GM19468 (cell line): ENCODE measurements around the gene KRTAP10-6.
"Not testable (repeated sequence)": the region's sequence is repeated elsewhere in the genome, so short reads cannot be mapped to it uniquely, and the experiment has no call there.

Source experiments
- ATAC-seq: cut with Tn5 transposase; IDR thresholded peaks from one replicate; pipeline ENCODE4 v1.9.1; 2021; ENCODE audit warnings: mild to moderate bottlenecking, moderate library complexity, moderate number of reproducible peaks; ENCODE audit not compliant: unreplicated experiment; ENCODE audit errors: extremely low read depth

KRTAP10-6 gene

DNA sequence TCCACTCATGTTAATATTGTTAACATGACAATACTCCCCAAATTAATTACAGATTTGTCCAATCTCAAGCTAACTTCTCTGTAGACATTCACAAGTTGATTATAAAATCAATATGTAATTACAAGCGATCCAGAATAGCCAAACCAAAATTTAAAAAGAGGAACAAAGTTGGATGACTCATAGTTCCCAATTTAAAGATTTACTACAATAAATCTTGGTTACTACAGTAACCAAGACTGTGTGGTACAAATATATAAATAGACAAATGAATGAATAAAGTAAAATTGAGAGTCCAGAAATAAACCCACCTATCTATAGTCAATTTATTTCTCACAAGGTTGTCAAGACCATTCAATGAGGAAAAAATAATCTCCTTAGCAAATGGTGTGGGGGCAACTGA is 25.9 kb downstream of the KRTAP10-6 start:
- no peak for ATAC-seq

GRCh38 chr21:44564886-44565598 is 27.3 kb downstream of the KRTAP10-6 start:
- ATAC-seq: no peak

GRCh38 chr21:44564099-44564498 is 28.2 kb downstream of the KRTAP10-6 start:
- ATAC-seq: no peak

DNA sequence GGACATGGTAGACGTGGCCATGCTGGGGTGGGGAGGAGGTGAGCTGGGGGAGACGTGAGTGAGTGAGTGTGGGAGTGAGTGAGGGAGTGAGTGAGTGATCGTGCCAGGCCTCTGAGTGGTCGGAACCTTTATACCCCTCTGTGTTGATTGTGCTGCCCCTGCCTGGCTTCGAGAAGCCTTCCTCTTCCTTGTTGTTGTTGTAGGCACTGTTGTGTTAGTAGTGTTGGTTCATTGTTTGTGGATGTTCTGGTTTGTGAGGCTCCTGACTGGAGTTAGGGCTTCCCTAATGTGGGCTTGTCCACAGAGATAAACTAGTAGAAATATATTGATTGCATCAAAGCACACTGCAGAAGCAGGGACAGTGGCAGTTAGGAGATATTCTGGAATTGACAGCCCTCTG is 33.6 kb downstream of the KRTAP10-6 start, which contains the start of gene KRTAP10-3:
Gene KRTAP10-3, minus strand, starts transcription at position 101 of the 400 bp plus-strand sequence. Its CDS starts 80 bp downstream, at position 21.
- ATAC-seq: no peak

- ATAC-seq: not testable (repeated sequence)
These were observed 34.0 kb downstream of the KRTAP10-6 start for GRCh38 chr21:44558329-44558675.

- ATAC-seq: no peak
These were observed 34.6 kb downstream of the KRTAP10-6 start for GRCh38 chr21:44557491-44558328.

DNA sequence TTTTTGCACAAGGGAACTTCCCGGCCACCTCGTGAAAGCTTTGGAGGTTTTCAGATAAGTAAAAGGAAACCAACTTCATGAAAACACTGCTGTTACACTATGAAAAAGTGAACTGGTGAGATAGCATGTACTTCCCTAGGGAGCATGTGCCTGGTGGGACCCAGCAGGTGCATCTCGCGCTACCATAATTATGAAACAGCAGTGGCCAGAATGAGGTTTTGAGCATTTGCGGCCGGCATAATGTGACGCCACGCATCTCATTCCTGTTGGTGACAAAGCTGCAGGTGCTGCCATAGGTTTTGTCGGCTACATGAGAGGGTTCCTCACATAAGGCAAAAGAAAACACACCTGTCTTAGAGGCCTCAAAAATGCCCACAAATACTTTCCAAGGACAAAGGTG is 35.4 kb downstream of the KRTAP10-6 start:
- no peak for ATAC-seq

DNA sequence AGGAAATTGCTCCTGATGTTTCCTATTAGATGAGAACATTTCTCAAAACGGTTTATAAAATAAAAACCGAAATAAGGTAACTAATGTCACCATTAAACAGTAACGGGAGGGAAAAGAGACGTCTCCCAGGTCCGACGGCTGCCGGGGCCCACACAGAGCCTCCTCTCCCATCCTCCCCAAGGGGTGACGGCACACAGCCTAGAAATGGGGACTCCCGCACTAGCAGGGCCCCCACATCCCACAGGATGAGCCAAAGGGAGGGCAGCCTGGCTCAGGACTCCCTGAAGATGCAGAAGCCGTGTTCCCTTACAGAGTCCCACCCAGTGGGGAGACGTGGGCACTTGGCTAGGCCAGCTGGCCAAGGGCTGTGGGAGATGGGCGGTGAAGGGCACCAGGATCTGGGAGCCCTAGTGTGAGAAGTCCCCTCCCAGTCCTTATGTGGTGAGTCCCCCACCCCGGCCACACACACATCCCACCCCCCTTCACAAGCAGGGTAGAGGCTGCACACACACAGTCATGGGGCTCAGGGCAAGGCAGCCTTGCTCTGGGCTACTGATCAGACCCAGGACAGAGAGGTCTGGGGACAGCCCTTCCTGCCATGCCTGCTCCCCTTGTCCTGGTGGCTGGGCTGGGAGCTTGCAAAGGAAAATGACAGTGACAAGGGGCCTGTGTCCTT is 37.0 kb downstream of the KRTAP10-6 start:
- ATAC-seq: no peak

DNA sequence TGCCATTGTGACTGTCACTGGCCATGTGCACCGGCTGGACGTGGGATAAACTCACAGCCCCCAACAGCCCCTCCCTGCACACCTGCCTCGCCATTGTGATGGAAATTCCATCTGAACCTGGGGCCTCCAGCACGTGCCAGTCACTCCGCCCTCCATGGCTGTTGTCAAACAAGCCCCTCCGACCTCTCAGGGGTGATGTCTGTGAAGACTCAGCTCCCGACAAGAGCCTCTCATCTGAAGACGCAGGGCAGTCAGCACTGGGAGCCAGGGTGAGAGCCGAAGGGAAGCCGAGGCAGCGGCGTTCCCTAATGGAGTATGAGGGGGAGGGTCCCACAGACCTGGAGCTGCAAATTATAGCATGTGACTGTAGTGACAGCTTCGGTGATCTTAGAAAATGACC is 39.6 kb downstream of the KRTAP10-6 start:
- ATAC-seq: no peak

DNA sequence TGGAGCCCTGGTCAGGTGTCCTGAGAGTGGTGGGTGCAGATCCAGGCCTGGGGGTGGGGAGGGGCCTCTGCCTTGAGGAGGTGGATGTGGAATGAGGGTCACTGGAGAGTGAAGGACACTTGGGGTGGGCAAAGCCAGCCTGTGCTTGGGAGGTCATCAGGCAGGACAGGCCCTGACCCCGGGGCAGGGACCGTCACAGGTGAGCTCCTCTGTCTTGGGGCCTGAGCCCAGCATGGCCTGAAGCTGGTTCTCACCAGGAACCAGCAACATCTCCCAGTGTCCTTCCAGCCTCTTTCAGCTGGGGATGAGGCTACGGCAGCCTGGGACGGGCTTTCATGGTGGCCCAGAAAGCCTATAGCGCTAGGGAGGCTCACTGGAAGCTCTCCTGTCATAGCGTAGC is 40.2 kb downstream of the KRTAP10-6 start:
- no peak for ATAC-seq

GRCh38 chr21:44551340-44551961 is 40.9 kb downstream of the KRTAP10-6 start, which contains the start of gene KRTAP10-2:
TSS of gene KRTAP10-2 (minus strand) at chr21:44551505. CDS start at chr21:44551458, 47 bp downstream.
- ATAC-seq: no peak

DNA sequence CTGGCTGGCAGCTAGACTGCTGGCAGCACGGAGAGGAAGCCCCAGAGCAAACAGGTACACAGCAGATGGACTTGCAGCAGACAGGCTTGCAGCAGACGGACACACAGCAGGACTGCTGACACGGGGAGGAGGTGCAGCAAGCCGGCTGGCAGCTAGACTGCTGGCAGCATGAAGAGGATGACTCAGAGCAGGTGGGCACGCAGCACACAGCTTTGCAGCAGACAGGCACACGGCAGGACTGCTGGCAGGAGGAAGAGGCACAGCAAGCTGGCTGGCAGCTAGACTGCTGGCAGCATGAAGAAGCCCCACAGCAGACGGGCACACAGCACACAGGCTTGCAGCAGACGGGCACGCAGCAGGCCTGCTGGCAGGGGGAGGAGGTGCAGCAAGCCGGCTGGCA is 41.5 kb downstream of the KRTAP10-6 start:
- ATAC-seq: no peak

- ATAC-seq: not testable (repeated sequence)
These were observed 42.0 kb downstream of the KRTAP10-6 start for GRCh38 chr21:44550285-44550684.

DNA sequence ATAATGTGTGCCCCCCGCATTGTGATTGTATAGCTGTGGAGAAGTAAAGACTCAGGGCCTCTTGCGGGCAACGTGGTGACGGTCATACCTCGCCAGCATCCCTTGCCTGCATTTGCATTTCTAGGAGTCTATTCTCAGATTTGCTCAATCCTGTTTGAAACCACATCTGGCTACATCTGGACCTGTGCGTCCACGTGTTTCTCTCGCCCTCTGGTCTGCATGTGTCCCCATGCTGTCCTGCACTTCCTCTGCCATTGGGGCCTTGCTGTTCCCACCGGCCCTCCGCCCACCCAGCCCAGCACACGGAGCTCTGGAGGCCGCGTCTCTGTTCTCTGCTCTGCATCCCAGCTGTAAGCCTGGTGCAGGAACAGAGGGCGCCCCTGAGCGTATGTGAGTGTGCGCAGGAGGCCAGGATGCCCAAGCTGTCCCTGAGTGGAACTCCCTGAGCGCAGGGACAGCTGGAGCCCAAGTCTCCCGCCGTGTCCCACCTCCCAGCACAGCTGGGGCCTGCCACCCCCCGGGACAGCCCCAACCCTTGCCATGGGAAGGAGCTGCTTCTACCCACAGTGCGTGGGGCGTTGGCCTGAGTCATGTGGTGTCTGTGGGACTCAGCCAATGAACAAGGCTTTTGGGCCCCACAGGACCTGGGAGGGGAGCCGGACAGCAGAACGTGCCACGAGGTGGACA is 42.6 kb downstream of the KRTAP10-6 start:
- ATAC-seq: no peak

DNA sequence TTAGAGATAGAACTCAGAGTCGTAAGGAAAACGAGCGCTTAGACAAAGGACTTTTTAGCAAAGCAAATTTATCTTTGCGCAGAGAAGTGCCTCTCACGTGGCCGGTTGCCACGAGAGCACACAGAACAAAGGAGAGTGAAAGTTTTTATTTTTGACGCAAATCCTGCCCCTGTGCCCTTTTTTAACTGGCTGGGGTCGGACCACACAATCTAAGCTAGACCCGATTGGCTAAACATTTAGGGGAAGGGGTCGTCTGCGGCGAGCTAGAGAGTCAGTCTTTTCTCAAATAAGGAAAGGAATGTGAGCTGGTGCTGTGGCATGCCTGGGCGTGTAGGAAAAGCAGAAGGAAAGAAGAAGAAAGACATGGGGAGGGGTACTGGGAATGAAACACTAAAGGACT is 43.4 kb downstream of the KRTAP10-6 start:
- ATAC-seq: no peak

- ATAC-seq: no peak
These were observed 43.9 kb downstream of the KRTAP10-6 start for GRCh38 chr21:44548381-44548780.

GRCh38 chr21:44547656-44548331 is 44.5 kb downstream of the KRTAP10-6 start:
- no peak for ATAC-seq

DNA sequence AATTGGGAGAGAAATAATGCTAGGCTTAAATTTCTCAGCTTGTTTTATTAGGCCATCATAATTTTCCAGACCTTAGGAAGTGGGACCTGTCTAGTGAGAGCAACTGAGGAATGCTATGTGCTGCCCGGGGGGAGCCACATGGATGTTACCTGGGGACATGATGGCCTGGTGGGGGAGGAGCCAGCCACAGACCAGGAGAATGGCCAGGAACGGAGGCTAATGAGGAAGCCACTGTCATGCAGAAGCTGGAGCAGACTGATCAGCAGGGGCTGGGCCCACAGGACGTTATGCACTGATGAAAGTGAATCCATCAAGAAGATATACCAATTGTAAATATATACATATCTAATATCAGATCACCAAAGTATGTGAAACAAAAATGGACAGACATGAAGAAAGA is 47.7 kb downstream of the KRTAP10-6 start:
- no peak for ATAC-seq

GRCh38 chr21:44542716-44543115 is 49.6 kb downstream of the KRTAP10-6 start:
- ATAC-seq: no peak
